HepG2 (cell line): ENCODE results near the gene MYO9A.

Source experiments
- CTCF ChIP-seq: sonication (generic); formaldehyde crosslinking; IDR thresholded peaks from 2 replicates; pipeline ENCODE4 v1.5.0; 2020; ENCODE audit warnings: mild to moderate bottlenecking, missing genetic modification reagents, moderate library complexity
- ELF4 ChIP-seq: sonication (generic); formaldehyde crosslinking; IDR thresholded peaks from 2 replicates; pipeline ENCODE4 v1.5.0; 2020; ENCODE audit warnings: missing genetic modification reagents, mild to moderate bottlenecking, moderate library complexity, borderline replicate concordance
- ESRRA ChIP-seq: sonication (generic); formaldehyde crosslinking; IDR thresholded peaks from 2 replicates; pipeline ENCODE4 v1.5.1; 2020; ENCODE audit warnings: mild to moderate bottlenecking, low read depth, missing genetic modification reagents
- GABPA ChIP-seq, 2 experiments: IDR thresholded peaks; 2 replicates each; pipeline ENCODE4 v1.6.1; 2011 to 2016; ENCODE audit warnings: low read depth in 2 of 2, low read length in 1 of 2, missing biosample characterization in 1 of 2, missing genetic modification characterization in 1 of 2
- GATA4 ChIP-seq: sonication (generic); IDR thresholded peaks from 2 replicates; pipeline ENCODE4 v1.6.1; 2016; ENCODE audit warnings: antibody characterized with exemption, low read depth, borderline replicate concordance
- KLF15 ChIP-seq: sonication (generic); formaldehyde crosslinking; IDR thresholded peaks from 2 replicates; pipeline ENCODE4 v1.8.1; 2023; ENCODE audit warnings: borderline replicate concordance, mild to moderate bottlenecking, inconsistent platforms, missing genetic modification reagents, mixed read lengths
- MTA3 ChIP-seq: sonication (generic); formaldehyde crosslinking; IDR thresholded peaks from 2 replicates; pipeline ENCODE4 v1.4.0; 2020; ENCODE audit warnings: missing genetic modification reagents
- PAX8 ChIP-seq: sonication (generic); formaldehyde crosslinking; IDR thresholded peaks from 2 replicates; pipeline ENCODE4 v1.8.0; 2022; ENCODE audit warnings: mild to moderate bottlenecking, missing genetic modification reagents, borderline replicate concordance
- RELA ChIP-seq: sonication (generic); formaldehyde crosslinking; IDR thresholded peaks from 2 replicates; pipeline ENCODE4 v1.4.0; 2020; ENCODE audit warnings: missing genetic modification reagents
- ZNF274 ChIP-seq: sonication (generic); formaldehyde crosslinking; IDR thresholded peaks from 2 replicates; pipeline ENCODE4 v1.5.1; 2020; ENCODE audit warnings: mild to moderate bottlenecking, missing genetic modification reagents

GRCh38 chr15:72021604-72022003, 96.3 kb downstream of the MYO9A start:
- TF ChIP-seq PAX8 (CRISPR knock-in tag), result no peak
- TF ChIP-seq ESRRA (CRISPR knock-in tag), result no peak
- no peak for TF ChIP-seq GATA4
- no peak for TF ChIP-seq MTA3 (CRISPR knock-in tag)
- TF ChIP-seq GABPA (IDR thresholded peaks at IDR 0.05; ENCODE audit: low read depth, low read length), result no peak
- no peak for TF ChIP-seq GABPA (CRISPR knock-in tag; IDR thresholded peaks at IDR 0.05; ENCODE audit: low read depth)
- TF ChIP-seq ELF4, result no peak
- no peak for TF ChIP-seq ZNF274
- no peak for TF ChIP-seq CTCF (CRISPR knock-in tag)
- no peak for TF ChIP-seq KLF15 (CRISPR knock-in tag)
- TF ChIP-seq RELA (CRISPR knock-in tag), result no peak
